K562 (cell line): ENCODE results near the gene ANXA7. TPM values are rescaled to one million over a fixed set of nuclear protein-coding genes. Genes with fewer than 3 reads are reported as not detected.

Source experiments
- ARHGAP35 ChIP-seq: fragments of 450-650 bp; IDR thresholded peaks from 2 replicates; pipeline ENCODE4 v1.6.1; 2018; ENCODE audit not compliant: partially characterized antibody
- ETV6 ChIP-seq, 3 experiments: fragments of 150-350 bp in 1 of 3; sonication (generic) in 1 of 3; formaldehyde crosslinking in 1 of 3; IDR thresholded peaks; 2 replicates each; pipeline versions ENCODE4 v1.6.1 to v1.8.0; 2014 to 2022; ENCODE audit warnings: borderline replicate concordance in 2 of 3, low read depth in 2 of 3, antibody characterized with exemption in 1 of 3, low read length in 1 of 3, mild to moderate bottlenecking in 1 of 3, missing genetic modification reagents in 1 of 3
- EWSR1 ChIP-seq: fragments of 450-650 bp; IDR thresholded peaks from 2 replicates; pipeline ENCODE4 v1.6.1; 2018; ENCODE audit warnings: borderline replicate concordance, mild to moderate bottlenecking, low read depth, moderate library complexity; ENCODE audit not compliant: partially characterized antibody
- MCM5 ChIP-seq: fragments of 450-650 bp; IDR thresholded peaks from 2 replicates; pipeline ENCODE4 v1.6.1; 2016; ENCODE audit warnings: low read depth
- NFE2L1 ChIP-seq: fragments of 450-650 bp; IDR thresholded peaks from 2 replicates; pipeline ENCODE4 v1.6.1; 2016; ENCODE audit warnings: missing genetic modification characterization, low read depth, mild to moderate bottlenecking, missing compliant biosample characterization, moderate library complexity, borderline replicate concordance
- NFIX ChIP-seq: fragments of 250-450 bp; sonication (Bioruptor Pico); IDR thresholded peaks from 2 replicates; pipeline ENCODE4 v1.4.0; 2020; ENCODE audit warnings: low read depth, mild to moderate bottlenecking, moderate library complexity
- PRMT5 ChIP-seq: sonication (generic); formaldehyde crosslinking; IDR thresholded peaks from 2 replicates; pipeline ENCODE4 v1.5.0; 2020; ENCODE audit warnings: missing genetic modification reagents
- PYGO2 ChIP-seq: fragments of 450-650 bp; IDR thresholded peaks from 2 replicates; pipeline ENCODE4 v1.6.1; 2016; ENCODE audit warnings: mild to moderate bottlenecking, missing genetic modification characterization, moderate library complexity, missing compliant biosample characterization
- RBM25 ChIP-seq: fragments of 200-400 bp; formaldehyde crosslinking; IDR thresholded peaks from 2 replicates; pipeline ENCODE4 v1.6.1; 2018; ENCODE audit warnings: low read length, low read depth, moderate library complexity; ENCODE audit not compliant: severe bottlenecking
- SRF ChIP-seq, 2 experiments: fragments of 250-450, 450-650 bp in 1 of 2; sonication (Bioruptor Pico) in 1 of 2; sonication (generic) in 1 of 2; formaldehyde crosslinking; IDR thresholded peaks; 2 replicates each; pipeline versions ENCODE4 v1.5.0 to v1.5.1; 2020 to 2022; ENCODE audit warnings: mild to moderate bottlenecking in 1 of 2, missing genetic modification reagents in 1 of 2
- STAT6 ChIP-seq: sonication (generic); formaldehyde crosslinking; IDR thresholded peaks from 2 replicates; pipeline ENCODE4 v1.8.1; 2023; ENCODE audit warnings: mild to moderate bottlenecking, missing genetic modification reagents
- TAF1 ChIP-seq: IDR thresholded peaks from 2 replicates; pipeline ENCODE4 v1.6.1; 2011; ENCODE audit warnings: mild to moderate bottlenecking, low read length, moderate library complexity; ENCODE audit not compliant: insufficient read depth, control insufficient read depth, severe bottlenecking; ENCODE audit errors: extremely low read depth
- U2AF2 ChIP-seq: fragments of 200-400 bp; formaldehyde crosslinking; optimal IDR thresholded peaks from 2 replicates; pipeline ENCODE3; 2017; ENCODE audit warnings: low read depth, mild to moderate bottlenecking, low read length
- ZBTB11 ChIP-seq, 3 experiments: fragments of 200-800 bp in 1 of 3; fragments of 250-450 bp in 1 of 3; fragments of 450-650 bp in 1 of 3; sonication (Bioruptor Pico) in 1 of 3; sonication (Bioruptor generic) in 1 of 3; formaldehyde crosslinking in 1 of 3; IDR thresholded peaks; 2 replicates each; pipeline versions ENCODE4 v1.6.1 to v1.8.0; 2016 to 2022; ENCODE audit warnings: mild to moderate bottlenecking in 2 of 3, missing genetic modification characterization in 2 of 3, missing compliant biosample characterization in 1 of 3, moderate library complexity in 1 of 3
- ZNF124 ChIP-seq: sonication (generic); formaldehyde crosslinking; IDR thresholded peaks from 2 replicates; pipeline ENCODE4 v1.8.1; 2022; ENCODE audit warnings: missing genetic modification reagents
- polyA plus RNA-seq, 8 experiments: library from polyadenylated mRNA; depleted of rRNA in 4 of 8; stranded (reverse) in 5 of 8; unstranded in 3 of 8; fragments of >200 nt; fragmentation: Nextera tagmentation in 2 of 8; fragmentation: Illumina TruSeq in 1 of 8; extraction: Ambion mirVana in 2 of 8; extraction: Trizol in 1 of 8; gene quantifications; 2 replicates each; pipeline versions ENCODE4 v1.2.1 to v1.2.3, GENCODE V29; 2011 to 2014; ENCODE audit warnings: inconsistent platforms in 1 of 8, missing spikeins in 1 of 8
- total RNA-seq, 7 experiments: library from RNA; depleted of rRNA in 6 of 7; stranded (reverse); fragments of >200 nt in 6 of 7; fragmentation: Illumina TruSeq in 2 of 7; extraction: Trizol in 2 of 7; gene quantifications; 2 replicates each; pipeline versions ENCODE4 v1.2.1 to v1.2.3, GENCODE V29; 2011 to 2021; ENCODE audit warnings: low replicate concordance in 1 of 7
- TF ChIP-seq, protein P1 (sequence below): sonication (generic); formaldehyde crosslinking; IDR thresholded peaks from 2 replicates; pipeline ENCODE4 v1.8.1; 2023; ENCODE audit warnings: mild to moderate bottlenecking, missing genetic modification reagents

ANXA7 gene
- total and polyA plus RNA-seq, 9 of the 15 experiments (the other 6 are each of a cell fraction or from before 2014, with no cell fraction given) = 81.6 to 157 (median 122) TPM

DNA sequence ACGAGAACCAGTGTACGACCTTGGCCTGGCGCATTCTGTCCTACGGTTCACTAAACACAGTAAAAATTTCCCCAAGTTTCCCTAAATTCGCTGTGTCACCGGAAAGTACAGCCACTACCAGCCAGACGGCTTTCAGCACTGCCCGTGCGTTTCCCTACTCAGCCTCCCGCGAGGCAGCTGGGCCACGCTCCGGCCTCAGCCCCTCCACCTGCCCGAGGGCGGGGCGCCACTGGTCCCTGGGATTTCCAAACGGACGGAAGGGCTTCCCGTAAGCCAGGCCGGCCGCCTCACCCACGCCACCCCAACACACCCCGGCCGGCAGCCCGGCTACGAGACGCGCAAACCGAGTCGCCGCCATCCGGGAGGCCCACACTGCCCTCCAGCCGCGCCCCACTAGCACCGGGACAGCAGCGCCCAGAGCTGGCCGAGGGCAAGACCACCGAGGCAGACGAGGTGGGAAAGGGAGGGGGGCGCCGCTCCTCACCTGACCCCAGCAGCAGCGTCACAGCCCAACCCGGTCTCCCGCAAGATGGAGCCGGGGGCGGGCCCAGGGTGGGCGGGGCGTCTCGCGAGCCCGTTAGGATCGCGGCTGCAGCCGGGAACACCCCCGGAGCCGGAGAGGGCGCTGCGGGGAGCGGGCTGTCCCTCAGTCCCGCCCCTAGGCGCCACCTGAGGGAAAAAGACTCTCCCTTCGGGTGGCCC is at the start of gene ANXA7 (continued):
- peak in 1 of 3 experiments; percentile 36; a peak in 1 of 6 replicates for TF ChIP-seq ZBTB11 (CRISPR knock-in tag; IDR thresholded peaks at IDR 0.05)
- TF ChIP-seq ETV6 (IDR thresholded peaks at IDR 0.05; ENCODE audit: borderline replicate concordance in 1 of 2, low read depth in 2 of 2, low read length in 1 of 2) = 0 out of 4 replicates have a peak, but pooled peaks of 1 of the 2 experiments have one; percentile 32
- TF ChIP-seq ETV6 (CRISPR knock-in tag; IDR thresholded peaks at IDR 0.05; ENCODE audit: borderline replicate concordance) = no peak
- TF ChIP-seq STAT6 (CRISPR knock-in tag) = peak; percentile 47; the same call in 1 of the 2 replicates
- TF ChIP-seq EWSR1 = no peak
- TF ChIP-seq SRF (CRISPR knock-in tag; IDR thresholded peaks at IDR 0.05) = peak in 1 of 2 experiments; percentile 58; a peak in 2 of 4 replicates
- peak; percentile 54 for TF ChIP-seq NFE2L1 (tag)
- TF ChIP-seq NFIX (CRISPR knock-in tag) = no peak
- TF ChIP-seq MCM5 = no peak
- TF ChIP-seq PYGO2 (tag) = no peak
- peak; percentile 59 for TF ChIP-seq TAF1
- no peak for TF ChIP-seq ZNF124 (CRISPR knock-in tag)
- peak; percentile 86 for TF ChIP-seq RBM25
- TF ChIP-seq, protein P1, sequence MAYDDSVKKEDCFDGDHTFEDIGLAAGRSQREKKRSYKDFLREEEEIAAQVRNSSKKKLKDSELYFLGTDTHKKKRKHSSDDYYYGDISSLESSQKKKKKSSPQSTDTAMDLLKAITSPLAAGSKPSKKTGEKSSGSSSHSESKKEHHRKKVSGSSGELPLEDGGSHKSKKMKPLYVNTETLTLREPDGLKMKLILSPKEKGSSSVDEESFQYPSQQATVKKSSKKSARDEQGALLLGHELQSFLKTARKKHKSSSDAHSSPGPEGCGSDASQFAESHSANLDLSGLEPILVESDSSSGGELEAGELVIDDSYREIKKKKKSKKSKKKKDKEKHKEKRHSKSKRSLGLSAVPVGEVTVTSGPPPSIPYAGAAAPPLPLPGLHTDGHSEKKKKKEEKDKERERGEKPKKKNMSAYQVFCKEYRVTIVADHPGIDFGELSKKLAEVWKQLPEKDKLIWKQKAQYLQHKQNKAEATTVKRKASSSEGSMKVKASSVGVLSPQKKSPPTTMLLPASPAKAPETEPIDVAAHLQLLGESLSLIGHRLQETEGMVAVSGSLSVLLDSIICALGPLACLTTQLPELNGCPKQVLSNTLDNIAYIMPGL (CRISPR knock-in tag) = peak; percentile 82
- no peak for TF ChIP-seq ARHGAP35
- TF ChIP-seq PRMT5 (CRISPR knock-in tag) = no peak
- TF ChIP-seq U2AF2 = no peak
